ENCODE data around the gene PRSS35. TPM values are rescaled to one million over a fixed set of nuclear protein-coding genes. Genes with fewer than 3 reads are reported as not detected.

PRSS35 gene
- total and polyA plus RNA-seq, 2 experiments from 2014 or later: 33.3 to 36.2 TPM

DNA sequence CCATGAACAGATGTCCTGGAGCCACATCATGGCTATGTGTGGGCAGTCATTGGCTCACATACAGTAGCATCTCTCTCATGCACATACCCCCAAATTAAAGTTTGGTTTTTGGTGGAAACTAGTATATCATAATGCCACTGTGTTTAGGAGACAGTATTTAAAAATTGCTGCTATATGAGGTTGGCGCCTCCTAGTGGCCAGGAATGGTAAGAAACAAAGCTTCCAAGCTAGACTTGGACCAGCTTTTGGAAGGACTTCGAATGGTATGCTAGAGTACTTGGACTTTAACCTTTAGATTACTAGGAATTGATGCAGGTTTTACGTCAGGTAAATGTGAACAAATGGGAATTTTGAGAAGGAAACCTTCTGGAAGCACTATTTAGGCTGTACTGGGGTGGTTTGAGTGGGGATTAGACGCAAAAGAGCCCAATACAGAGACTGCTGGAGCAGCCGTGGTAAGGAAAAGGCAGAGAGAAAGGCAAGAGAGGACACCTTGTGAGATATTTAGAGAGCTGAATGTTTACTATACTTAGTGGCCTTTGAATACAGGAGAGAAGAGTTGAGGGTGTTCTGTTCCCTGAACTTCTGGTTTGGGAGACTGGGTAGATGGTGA lies 23.8 kb downstream of the PRSS35 start:
- H3K9me3 ChIP-seq (ENCODE audit: low read depth): no peaks in the 10 kb centered on the region
- no peak overlapping the region for H3K27ac ChIP-seq
- TF ChIP-seq, protein P1, sequence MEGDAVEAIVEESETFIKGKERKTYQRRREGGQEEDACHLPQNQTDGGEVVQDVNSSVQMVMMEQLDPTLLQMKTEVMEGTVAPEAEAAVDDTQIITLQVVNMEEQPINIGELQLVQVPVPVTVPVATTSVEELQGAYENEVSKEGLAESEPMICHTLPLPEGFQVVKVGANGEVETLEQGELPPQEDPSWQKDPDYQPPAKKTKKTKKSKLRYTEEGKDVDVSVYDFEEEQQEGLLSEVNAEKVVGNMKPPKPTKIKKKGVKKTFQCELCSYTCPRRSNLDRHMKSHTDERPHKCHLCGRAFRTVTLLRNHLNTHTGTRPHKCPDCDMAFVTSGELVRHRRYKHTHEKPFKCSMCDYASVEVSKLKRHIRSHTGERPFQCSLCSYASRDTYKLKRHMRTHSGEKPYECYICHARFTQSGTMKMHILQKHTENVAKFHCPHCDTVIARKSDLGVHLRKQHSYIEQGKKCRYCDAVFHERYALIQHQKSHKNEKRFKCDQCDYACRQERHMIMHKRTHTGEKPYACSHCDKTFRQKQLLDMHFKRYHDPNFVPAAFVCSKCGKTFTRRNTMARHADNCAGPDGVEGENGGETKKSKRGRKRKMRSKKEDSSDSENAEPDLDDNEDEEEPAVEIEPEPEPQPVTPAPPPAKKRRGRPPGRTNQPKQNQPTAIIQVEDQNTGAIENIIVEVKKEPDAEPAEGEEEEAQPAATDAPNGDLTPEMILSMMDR (IDR thresholded peaks at IDR 0.05; ENCODE audit: poor library complexity): peak; percentile 65
- no peak for TF ChIP-seq EZH2 (IDR thresholded peaks at IDR 0.05; ENCODE audit: borderline replicate concordance)
- DNase-seq (ENCODE audit: low spot score): peak; percentile 68
- no peaks in the 10 kb centered on the region for H3K79me2 ChIP-seq
- no peaks in the 10 kb centered on the region for H3K36me3 ChIP-seq (replicated peaks; ENCODE audit: insufficient read depth, low read depth)
- H2AFZ ChIP-seq: no peak overlapping the region
- WGBS (ENCODE audit: low lambda C conversion rate, missing lambda C conversion rate): 45% methylated on average over 5 of the region's 5 CpGs
- H3K4me3 ChIP-seq: no peak overlapping the region
- no peak overlapping the region for H3K4me2 ChIP-seq
- H3K4me1 ChIP-seq (ENCODE audit: insufficient read depth): no peaks in the 10 kb centered on the region
- H4K20me1 ChIP-seq (ENCODE audit: insufficient read depth, poor library complexity, severe bottlenecking): no peaks in the 10 kb centered on the region
- no peaks in the 10 kb centered on the region for H3K9me2 ChIP-seq (replicated peaks; ENCODE audit: insufficient read depth)
- H3K27me3 ChIP-seq: no peaks in the 10 kb centered on the region

DNA sequence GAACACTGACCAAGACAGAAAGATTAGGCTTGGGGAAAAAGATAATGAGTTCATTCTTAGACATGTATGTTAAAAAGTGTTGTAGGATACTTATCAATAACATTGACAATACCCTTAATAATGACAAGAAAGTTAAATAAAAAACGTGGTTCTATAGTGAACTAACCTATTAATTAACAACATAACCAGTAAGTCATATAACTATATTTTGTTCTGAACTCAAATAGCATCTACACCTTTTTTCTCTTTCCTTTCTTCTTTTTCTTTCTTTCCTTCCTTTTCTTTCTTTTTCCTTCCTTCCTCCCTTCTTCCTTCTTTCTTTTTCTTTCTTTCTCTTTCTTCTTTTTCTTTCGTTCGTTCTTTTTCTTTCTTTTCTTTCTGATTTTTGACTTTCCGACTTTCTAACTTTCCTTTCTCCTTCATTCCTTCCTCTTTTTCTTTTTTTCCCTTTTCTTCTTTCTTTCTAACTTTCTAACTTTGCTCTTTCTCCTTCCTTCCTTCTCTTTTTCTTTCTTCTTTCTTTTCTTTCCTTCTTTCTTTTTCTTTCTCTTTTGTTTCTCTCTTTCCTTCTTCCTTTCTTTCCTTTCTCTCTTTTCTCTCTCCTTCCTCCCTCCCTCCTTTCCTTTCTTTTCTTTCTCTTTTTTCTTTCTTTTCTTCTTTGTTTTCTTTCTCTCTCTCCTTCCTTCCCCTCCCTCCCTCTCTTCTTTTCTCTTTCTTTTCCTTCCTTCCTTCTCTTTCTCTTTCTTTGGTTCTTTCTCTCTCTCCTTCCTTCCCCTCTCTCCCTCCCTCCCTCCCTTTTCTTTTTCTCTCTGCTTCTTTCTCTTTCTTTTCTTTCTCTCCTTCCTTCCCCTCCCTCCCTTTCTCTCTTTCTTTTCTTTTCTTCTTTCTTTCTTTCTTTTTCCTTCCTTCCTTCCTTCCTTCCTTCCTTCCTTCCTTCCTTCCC lies 24.6 kb downstream of the PRSS35 start:
- Histone ChIP-seq H3K27me3 (no peaks in the 10 kb centered on the region), H3K79me2 (no peaks in the 10 kb centered on the region), H3K36me3 (replicated peaks; ENCODE audit: insufficient read depth, low read depth) (no peaks in the 10 kb centered on the region), H3K4me2 (no peak overlapping the region), H3K4me3 (no peak overlapping the region), H4K20me1 (ENCODE audit: insufficient read depth, poor library complexity, severe bottlenecking) (no peaks in the 10 kb centered on the region), H2AFZ (no peak overlapping the region), H3K27ac (no peak overlapping the region), H3K4me1 (ENCODE audit: insufficient read depth) (no peaks in the 10 kb centered on the region), H3K9me3 (ENCODE audit: low read depth) (no peaks in the 10 kb centered on the region), H3K9me2 (replicated peaks; ENCODE audit: insufficient read depth) (no peaks in the 10 kb centered on the region)
- TF ChIP-seq EZH2phosphoT487 (IDR thresholded peaks at IDR 0.05; ENCODE audit: low read depth, severe bottlenecking, unreplicated experiment) (no peak), EZH2 (IDR thresholded peaks at IDR 0.05; ENCODE audit: borderline replicate concordance) (no peak)
- TF ChIP-seq, protein P1 (IDR thresholded peaks at IDR 0.05; ENCODE audit: poor library complexity): no peak
- 59% methylated on average over 4 of the region's 4 CpGs for WGBS (ENCODE audit: low lambda C conversion rate, missing lambda C conversion rate)
- DNase-seq (ENCODE audit: low spot score): no peak

DNA sequence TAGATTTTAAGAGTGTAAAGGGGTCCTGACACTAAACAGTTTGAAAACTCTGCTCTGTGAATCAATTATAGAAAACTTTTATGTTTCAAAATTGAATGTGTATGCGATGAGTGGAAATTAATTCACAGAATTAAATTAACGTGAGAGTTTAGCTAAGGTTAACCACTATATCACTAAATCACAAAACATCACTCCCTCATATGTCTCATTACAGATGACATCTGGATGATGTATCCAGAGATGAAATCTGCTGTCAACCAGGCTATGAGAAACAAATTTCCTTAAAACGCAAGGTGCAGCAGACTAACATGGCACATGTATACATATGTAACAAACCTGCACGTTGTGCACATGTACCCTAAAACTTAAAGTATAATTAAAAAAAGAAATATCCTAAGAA lies 27.3 kb downstream of the PRSS35 start:
- Histone ChIP-seq H2AFZ (no peak overlapping the region), H3K4me2 (no peak overlapping the region), H3K9me2 (replicated peaks; ENCODE audit: insufficient read depth) (no peaks in the 10 kb centered on the region), H3K27ac (no peak overlapping the region), H3K36me3 (replicated peaks; ENCODE audit: insufficient read depth, low read depth) (no peaks in the 10 kb centered on the region), H3K9me3 (ENCODE audit: low read depth) (no peaks in the 10 kb centered on the region), H3K79me2 (no peaks in the 10 kb centered on the region), H3K4me3 (no peak overlapping the region), H3K27me3 (no peaks in the 10 kb centered on the region), H3K4me1 (ENCODE audit: insufficient read depth) (no peaks in the 10 kb centered on the region), H4K20me1 (ENCODE audit: insufficient read depth, poor library complexity, severe bottlenecking) (no peaks in the 10 kb centered on the region)
- DNase-seq (ENCODE audit: low spot score): no peak
- TF ChIP-seq EZH2phosphoT487 (IDR thresholded peaks at IDR 0.05; ENCODE audit: low read depth, severe bottlenecking, unreplicated experiment) (no peak), EZH2 (IDR thresholded peaks at IDR 0.05; ENCODE audit: borderline replicate concordance) (no peak)
- TF ChIP-seq, protein P1 (IDR thresholded peaks at IDR 0.05; ENCODE audit: poor library complexity): no peak
- 84% methylated on average over 4 of the region's 4 CpGs for WGBS (ENCODE audit: low lambda C conversion rate, missing lambda C conversion rate)
